ENCODE data around the gene ZNF519. TPM values are rescaled to one million over a fixed set of nuclear protein-coding genes. Genes with fewer than 3 reads are reported as not detected.

ZNF519 gene
- total and polyA plus RNA-seq, 2 donors (not counting 1 experiment from before 2014, with no cell fraction given) = 2.0 to 2.8 TPM

GRCh38 chr18:14098428-14098827 is 33.8 kb downstream of the ZNF519 start:
- Histone ChIP-seq H4K20me1 (ENCODE audit: control insufficient read depth, extremely low read depth, insufficient read depth, low read length) (no peaks in the 10 kb centered on the region), H3K4me2 (ENCODE audit: extremely low read depth, insufficient read depth, low read length) (no peak overlapping the region), H3K36me3 (ENCODE audit: control insufficient read depth, insufficient read depth, low read length) (no peaks in the 10 kb centered on the region), H3K27ac (ENCODE audit: insufficient read depth, low read length) (no peak overlapping the region), H3K9ac (ENCODE audit: insufficient read depth, low read length) (no peak overlapping the region), H3K27me3 (ENCODE audit: control insufficient read depth, insufficient read depth, low read length) (no peaks in the 10 kb centered on the region), H3K79me2 (ENCODE audit: control insufficient read depth, insufficient read depth, low read length) (no peaks in the 10 kb centered on the region), H3K4me1 (ENCODE audit: control insufficient read depth, extremely low read depth, insufficient read depth, low read length) (no peaks in the 10 kb centered on the region), H3K4me3 (replicated peaks in 1 of 4; ENCODE audit: control extremely low read depth in 1 of 4, insufficient read depth in 1 of 4, low read depth in 3 of 4, low read length in 4 of 4) (no peak overlapping the region), H2AFZ (ENCODE audit: low read length) (no peak overlapping the region), H3K9me3 (ENCODE audit: control insufficient read depth, insufficient read depth, low read depth, low read length) (no peaks in the 10 kb centered on the region)
- no peak for DNase-seq (ENCODE audit: low read depth in 2 of 2)
- TF ChIP-seq, protein P1, sequence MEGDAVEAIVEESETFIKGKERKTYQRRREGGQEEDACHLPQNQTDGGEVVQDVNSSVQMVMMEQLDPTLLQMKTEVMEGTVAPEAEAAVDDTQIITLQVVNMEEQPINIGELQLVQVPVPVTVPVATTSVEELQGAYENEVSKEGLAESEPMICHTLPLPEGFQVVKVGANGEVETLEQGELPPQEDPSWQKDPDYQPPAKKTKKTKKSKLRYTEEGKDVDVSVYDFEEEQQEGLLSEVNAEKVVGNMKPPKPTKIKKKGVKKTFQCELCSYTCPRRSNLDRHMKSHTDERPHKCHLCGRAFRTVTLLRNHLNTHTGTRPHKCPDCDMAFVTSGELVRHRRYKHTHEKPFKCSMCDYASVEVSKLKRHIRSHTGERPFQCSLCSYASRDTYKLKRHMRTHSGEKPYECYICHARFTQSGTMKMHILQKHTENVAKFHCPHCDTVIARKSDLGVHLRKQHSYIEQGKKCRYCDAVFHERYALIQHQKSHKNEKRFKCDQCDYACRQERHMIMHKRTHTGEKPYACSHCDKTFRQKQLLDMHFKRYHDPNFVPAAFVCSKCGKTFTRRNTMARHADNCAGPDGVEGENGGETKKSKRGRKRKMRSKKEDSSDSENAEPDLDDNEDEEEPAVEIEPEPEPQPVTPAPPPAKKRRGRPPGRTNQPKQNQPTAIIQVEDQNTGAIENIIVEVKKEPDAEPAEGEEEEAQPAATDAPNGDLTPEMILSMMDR (conservative IDR thresholded peaks at IDR 0.05 in 1 of 2, IDR thresholded peaks at IDR 0.05 in 1 of 2; ENCODE audit: low read depth in 1 of 2, low read length in 2 of 2) = no peak
- no peak for TF ChIP-seq EZH2 (IDR thresholded peaks at IDR 0.05; ENCODE audit: low read length, missing control alignments)

DNA sequence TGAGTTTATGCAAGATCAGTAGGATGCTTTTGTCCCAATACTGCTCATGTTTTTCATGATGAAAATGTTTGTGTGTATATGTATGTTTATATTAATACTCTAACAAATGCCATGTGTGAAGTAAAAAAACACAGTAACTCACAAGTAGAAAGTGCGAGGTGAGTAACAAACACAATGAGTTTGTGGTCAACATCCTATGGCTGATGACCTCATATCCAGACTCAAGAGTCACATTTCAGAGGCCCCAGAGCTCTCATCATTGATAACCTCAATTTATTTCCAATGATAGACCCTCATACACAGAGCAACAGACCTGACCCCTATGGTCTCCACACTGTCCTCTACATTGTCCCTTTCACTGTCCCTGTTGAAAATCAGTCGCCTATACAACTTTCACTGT is 34.5 kb downstream of the ZNF519 start:
- H4K20me1 ChIP-seq (ENCODE audit: control insufficient read depth, extremely low read depth, insufficient read depth, low read length) = no peaks in the 10 kb centered on the region
- H3K36me3 ChIP-seq (ENCODE audit: control insufficient read depth, insufficient read depth, low read length) = no peaks in the 10 kb centered on the region
- no peaks in the 10 kb centered on the region for H3K79me2 ChIP-seq (ENCODE audit: control insufficient read depth, insufficient read depth, low read length)
- no peak overlapping the region for H3K4me3 ChIP-seq (replicated peaks in 1 of 4; ENCODE audit: control extremely low read depth in 1 of 4, insufficient read depth in 1 of 4, low read depth in 3 of 4, low read length in 4 of 4)
- H2AFZ ChIP-seq (ENCODE audit: low read length) = no peak overlapping the region
- no peaks in the 10 kb centered on the region for H3K27me3 ChIP-seq (ENCODE audit: control insufficient read depth, insufficient read depth, low read length)
- no peak overlapping the region for H3K27ac ChIP-seq (ENCODE audit: insufficient read depth, low read length)
- no peak overlapping the region for H3K4me2 ChIP-seq (ENCODE audit: extremely low read depth, insufficient read depth, low read length)
- TF ChIP-seq EZH2 (IDR thresholded peaks at IDR 0.05; ENCODE audit: low read length, missing control alignments) = no peak
- TF ChIP-seq, protein P1 (conservative IDR thresholded peaks at IDR 0.05 in 1 of 2, IDR thresholded peaks at IDR 0.05 in 1 of 2; ENCODE audit: low read depth in 1 of 2, low read length in 2 of 2) = no peak
- H3K4me1 ChIP-seq (ENCODE audit: control insufficient read depth, extremely low read depth, insufficient read depth, low read length) = no peaks in the 10 kb centered on the region
- H3K9ac ChIP-seq (ENCODE audit: insufficient read depth, low read length) = no peak overlapping the region
- H3K9me3 ChIP-seq (ENCODE audit: control insufficient read depth, insufficient read depth, low read depth, low read length) = no peaks in the 10 kb centered on the region
- no peak for DNase-seq (ENCODE audit: low read depth in 2 of 2)

- Histone ChIP-seq H3K27me3 (ENCODE audit: control insufficient read depth, insufficient read depth, low read length) (no peaks in the 10 kb centered on the region), H3K4me3 (replicated peaks in 1 of 4; ENCODE audit: control extremely low read depth in 1 of 4, insufficient read depth in 1 of 4, low read depth in 3 of 4, low read length in 4 of 4) (no peak overlapping the region), H3K27ac (ENCODE audit: insufficient read depth, low read length) (no peak overlapping the region), H3K9ac (ENCODE audit: insufficient read depth, low read length) (no peak overlapping the region), H2AFZ (ENCODE audit: low read length) (no peak overlapping the region), H3K4me1 (ENCODE audit: control insufficient read depth, extremely low read depth, insufficient read depth, low read length) (no peaks in the 10 kb centered on the region), H3K36me3 (ENCODE audit: control insufficient read depth, insufficient read depth, low read length) (no peaks in the 10 kb centered on the region), H3K79me2 (ENCODE audit: control insufficient read depth, insufficient read depth, low read length) (no peaks in the 10 kb centered on the region), H3K4me2 (ENCODE audit: extremely low read depth, insufficient read depth, low read length) (no peak overlapping the region), H4K20me1 (ENCODE audit: control insufficient read depth, extremely low read depth, insufficient read depth, low read length) (no peaks in the 10 kb centered on the region), H3K9me3 (ENCODE audit: control insufficient read depth, insufficient read depth, low read depth, low read length) (no peaks in the 10 kb centered on the region)
- no peak for DNase-seq (ENCODE audit: low read depth in 2 of 2)
- TF ChIP-seq, protein P1 (conservative IDR thresholded peaks at IDR 0.05 in 1 of 2, IDR thresholded peaks at IDR 0.05 in 1 of 2; ENCODE audit: low read depth in 1 of 2, low read length in 2 of 2) = no peak
- no peak for TF ChIP-seq EZH2 (IDR thresholded peaks at IDR 0.05; ENCODE audit: low read length, missing control alignments)
These were observed 38.8 kb downstream of the ZNF519 start for GRCh38 chr18:14093307-14093915.
